NOMO-1 (cell line): Measurements from ENCODE around the gene ANKRD13A.
"Not testable (repeated sequence)": the region's sequence is repeated elsewhere in the genome, so short reads cannot be mapped to it uniquely, and the experiment has no call there.

Experiments
- DNase-seq, 2 experiments: peaks; one replicate each; lab custom pipeline; 2025; ENCODE audit not compliant: unreplicated experiment in 2 of 2; lab: John Stamatoyannopoulos, UW

The ANKRD13A gene

DNA sequence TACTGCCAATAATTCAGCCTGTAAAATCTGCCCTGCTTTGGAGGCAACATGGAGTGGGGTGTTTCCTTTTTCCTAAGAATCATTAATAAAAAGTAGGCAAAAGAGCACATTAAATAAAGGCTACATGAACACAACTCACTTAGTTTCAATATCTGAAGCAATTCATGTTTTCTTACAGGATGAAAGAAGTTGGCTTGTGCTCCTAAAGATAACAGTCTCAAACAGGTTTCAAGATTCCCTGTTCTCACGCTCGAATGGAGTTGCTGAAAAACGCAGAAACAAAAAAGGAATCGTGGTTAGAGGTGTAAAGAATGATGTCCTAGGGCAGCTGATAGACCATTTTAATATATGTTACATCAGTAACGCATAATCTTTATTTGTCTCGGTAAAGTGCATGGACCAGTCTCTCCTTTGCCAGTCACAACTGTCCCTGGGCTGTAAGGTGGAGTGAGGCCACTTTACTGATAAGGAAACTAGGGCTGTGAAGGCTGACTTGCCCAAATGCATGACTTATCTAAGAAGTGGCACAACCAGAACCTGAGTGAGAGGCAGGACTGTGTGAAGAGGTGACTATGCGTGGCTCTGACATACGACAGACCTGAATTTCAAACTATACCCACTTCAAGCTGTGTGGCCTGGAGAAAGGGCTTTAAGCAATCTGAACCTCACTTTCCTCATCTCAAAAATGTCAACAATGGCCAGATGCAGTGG is 15.6 kb upstream of the ANKRD13A start:
- no peak for DNase-seq

DNA sequence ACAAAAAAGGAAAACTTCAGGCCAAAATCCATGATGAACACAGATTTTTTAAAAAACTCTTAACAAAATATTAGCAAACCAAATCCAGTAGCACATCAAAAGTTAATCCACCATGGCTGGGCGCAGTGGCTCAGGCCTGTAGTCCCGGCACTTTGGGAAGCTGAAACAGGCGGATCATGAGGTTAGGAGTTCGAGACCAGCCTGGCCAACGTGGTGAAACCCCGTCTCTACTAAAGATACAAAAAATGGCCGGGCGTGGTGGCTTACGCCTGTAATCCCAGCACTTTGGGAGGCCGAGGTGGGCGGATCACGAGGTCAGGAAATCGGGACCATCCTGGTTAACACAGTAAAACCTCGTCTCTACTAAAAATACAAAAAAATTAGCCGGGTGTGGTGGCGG is 13.0 kb upstream of the ANKRD13A start:
- DNase-seq: not testable (repeated sequence)

DNA sequence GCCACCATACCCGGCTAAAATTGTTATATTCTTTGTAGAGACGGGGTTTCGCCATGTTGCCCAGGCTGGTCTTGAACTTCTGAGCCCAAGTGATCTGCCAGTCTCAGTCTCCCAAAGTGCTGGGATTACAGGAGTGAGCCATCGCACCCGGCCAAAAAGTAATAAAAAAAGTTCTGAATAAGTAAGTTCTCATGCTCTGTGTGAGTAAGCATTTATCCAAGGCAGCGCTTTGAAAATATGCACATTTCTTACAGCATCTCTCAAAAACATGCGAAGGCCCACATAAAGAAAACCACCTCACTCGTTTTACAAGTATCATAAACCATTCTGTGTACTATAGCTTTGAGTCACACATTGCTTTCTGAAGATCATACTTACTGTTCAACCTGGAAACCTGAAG is 11.6 kb upstream of the ANKRD13A start:
- no peak for DNase-seq

DNA sequence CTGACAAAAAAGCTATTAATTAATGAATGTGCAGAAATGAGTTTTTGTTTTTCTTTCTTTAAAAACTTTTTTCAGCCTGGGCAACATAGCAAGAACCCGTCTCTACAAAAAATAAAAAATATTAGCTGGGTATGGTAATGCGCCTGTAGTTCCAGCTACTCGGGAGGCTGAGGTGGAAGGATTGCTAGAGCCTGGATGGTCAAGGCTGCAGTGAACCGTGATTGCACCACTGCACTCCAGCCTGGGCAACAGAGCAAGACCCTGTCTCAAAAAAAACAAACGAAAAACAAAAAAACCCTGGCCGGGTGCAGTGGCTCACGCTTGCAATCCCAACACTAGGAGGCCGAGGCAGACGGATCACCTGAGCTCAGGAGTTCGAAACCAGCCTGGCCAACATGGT is 11.0 kb upstream of the ANKRD13A start:
- no peak for DNase-seq

DNA sequence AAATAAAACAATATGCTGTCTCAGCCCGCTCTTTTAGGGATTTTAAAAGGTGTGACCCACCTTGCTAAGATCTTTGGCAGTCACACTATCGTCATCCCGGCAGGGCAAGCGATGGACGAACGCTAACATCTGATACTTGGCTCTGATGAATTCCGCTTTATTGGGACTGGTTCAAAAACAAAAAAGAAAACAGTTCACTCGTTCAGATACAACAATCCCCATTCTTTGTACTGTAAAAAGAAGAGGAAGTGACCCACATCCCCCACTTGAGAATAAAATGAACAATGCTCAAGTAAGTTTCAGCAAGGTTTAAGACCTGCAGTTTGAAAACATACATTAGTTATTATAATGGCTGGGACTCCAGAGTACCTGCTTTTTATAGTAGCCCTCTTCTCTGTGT is 10.3 kb upstream of the ANKRD13A start:
- DNase-seq: no peak

DNA sequence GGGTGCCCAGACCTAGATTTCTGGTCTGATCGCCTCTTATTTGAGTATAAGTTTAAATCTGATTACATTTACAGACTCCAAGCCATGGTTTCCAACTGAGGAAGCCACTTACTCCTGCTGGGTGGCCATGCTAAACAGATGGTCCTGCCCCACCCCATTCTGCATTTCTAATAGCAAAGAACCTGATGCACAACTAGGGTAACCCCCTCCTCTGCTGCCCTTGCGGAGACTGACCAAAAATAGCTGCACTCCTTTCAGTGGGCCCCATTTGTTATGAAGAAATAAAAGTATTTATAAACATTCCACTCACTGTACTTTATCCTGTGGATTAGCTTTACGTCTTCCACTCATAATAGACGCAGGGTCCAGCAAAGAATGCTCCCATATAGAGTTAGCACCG is 9.8 kb upstream of the ANKRD13A start:
- no peak for DNase-seq

DNA sequence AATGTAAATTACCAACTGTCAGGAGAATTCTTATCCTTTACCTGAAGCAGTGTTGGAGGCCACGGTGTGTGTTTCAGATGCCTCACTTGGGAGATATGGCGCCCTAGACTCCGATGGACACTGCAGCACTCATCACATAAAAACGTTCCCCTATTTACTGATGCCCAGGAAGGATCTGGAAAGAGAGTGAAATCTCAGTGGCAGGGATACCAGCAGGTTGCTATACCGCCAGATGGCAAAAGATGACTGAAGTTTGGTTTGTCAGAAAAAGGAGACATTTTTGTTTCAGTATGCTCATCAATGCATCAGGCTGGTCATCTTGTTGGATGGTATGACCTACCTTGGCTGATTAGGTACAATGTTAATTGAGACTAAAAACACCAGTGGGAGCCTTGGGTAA is 7.6 kb upstream of the ANKRD13A start:
- DNase-seq: no peak

DNA sequence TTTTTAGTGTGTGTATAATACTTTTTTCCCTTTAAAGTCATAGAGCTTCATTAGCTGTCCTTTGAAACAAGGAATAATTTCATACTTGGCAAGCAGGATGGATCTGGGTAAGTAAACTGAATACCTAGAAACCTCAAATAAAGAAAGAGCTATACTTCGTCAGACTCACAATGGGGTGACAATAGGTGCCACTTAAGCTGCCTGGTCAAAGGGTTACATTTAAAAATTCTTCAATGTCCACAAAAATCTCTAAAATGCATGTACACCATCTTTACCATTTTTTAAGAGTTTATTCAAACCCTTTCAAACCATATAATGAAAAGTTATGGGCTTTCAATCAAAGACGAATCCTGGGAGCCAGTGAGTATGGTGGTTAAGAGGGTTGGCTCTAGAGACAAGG is 6.1 kb upstream of the ANKRD13A start:
- DNase-seq: no peak

DNA sequence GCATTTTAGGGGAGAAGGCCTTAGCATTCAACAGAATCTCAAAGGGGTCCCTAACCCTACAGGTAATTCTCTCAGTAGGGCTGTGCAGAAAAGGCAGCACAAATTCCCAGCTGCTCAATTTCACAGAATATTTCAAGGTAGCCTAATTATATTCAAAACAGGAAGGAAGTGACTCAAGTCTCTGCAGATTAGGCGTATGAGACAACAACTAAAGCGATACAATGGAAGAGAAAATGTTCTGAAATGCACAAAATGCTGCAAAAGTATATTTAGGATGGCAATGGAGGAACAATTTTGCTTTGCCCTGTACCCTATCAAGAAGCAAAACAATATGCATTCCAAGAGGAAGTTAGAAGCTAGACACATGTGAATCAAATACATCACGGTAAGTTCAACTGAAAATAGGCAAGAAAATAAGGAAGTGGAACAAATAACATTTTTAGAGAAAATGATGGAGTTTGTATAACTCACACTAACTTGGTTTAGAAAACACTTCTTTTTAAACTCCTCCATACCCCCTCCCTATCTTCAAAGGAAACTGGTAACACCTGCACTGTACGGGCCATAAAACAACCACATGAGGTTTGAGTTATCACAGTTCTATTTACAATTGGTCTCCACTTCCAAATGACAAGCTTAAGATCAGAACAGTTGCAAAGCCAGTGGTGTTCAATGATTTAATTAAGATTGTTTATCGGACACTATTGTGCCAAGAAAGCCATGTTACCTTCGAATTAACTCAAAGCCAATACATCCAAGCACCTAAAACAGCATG is 4.6 kb upstream of the ANKRD13A start:
- DNase-seq: peak; percentile 20 to 89

DNA sequence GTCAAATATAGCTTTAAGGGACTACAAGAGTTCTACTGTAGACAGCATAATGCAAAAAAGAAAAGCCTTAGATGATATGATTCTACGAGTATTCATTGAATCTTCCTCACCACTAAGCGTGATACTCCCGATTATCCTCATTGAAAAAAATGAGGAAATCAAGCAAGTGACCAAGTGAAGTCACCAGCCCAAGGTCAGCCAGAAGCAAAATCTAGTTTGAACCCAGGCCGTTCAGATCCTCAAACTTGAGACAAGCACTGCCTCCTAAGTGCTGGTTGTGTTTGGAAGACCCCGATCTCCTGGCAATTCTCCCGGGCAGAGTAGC is 3.9 kb upstream of the ANKRD13A start:
- peak in 1 of 2 experiments; percentile 53 for DNase-seq

DNA sequence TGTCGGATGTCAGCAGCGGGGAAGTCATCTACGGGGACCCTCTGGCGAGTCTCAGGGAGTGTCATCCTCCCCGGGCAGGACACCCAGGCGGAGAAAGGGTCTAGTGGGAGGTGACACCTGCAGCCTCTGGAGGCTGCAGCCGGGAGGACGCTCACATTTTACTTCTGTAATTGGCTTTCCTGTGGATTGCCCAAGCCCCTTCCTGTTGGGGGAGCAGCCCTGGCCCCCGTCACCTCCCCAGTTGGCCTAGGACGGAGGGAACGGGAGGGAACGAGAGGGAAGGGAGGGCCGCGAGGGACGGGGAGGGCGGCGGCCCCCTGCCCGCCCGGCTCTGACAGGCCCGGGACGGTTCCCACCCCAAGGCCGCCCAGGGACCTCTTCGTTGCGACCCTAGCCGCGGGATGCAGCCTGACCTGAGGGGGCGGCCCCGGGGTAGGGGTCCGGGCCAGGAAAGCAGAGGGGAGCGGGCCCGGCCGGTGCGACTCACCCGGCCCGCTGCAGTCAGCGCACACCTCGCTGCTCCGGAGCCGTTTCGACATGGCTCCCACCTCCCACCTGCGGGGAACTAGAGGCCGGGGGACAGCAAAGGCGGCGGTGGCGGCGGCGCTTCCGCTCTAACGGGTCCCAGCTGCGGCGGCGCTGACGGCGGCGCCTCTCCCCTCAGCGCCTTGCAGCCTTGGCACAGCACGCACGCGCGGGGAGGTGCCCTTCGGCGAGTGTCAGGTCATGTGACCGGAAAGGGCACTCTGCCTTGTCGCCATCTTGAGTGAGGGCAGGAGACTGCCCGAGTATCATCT is 3.3 kb upstream of the ANKRD13A start, which contains the start of gene GIT2:
Gene GIT2 (minus strand): TSS at position 683 of the 797 bp plus-strand sequence. CDS start 144 bp downstream, at position 539.
- DNase-seq: peak; percentile 91 to 94

DNA sequence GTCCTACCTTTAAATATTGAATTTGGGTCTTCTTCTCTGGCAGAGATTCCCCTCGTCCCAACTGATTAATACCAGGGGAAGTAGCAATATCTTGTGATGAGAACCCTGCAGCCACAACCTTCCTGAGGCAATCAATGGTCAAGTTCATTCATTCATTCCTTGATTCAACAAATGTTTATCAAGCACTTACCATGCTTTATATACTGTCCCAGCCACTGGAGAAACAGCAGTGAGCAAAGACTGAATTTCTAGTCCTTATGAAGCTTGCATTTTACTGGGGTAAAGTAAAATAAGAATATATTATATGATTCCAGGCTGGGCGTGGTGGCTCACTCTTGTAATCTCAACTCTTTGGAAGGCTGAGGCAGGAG is 2.8 kb upstream of the ANKRD13A start:
- DNase-seq: no peak

DNA sequence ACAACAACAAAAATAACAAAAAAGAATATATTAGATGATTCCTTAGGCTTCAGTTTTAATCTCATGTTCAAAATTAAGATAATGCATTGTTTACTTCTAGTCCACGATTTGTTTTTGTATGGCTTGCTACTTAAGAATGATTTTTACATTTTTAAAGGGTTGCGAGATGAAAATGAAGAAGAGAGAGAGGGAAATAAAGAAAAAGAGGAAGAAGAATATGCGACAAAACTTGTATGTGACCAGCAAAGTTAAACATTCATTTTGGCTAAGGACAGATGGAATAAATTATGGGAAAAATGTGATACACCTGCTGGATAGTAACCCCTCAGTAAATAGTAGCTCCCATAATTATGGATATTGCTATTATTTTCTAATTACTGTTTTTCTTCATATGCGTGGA is 1.8 kb upstream of the ANKRD13A start:
- peak in 1 of 2 experiments; percentile 63 for DNase-seq

DNA sequence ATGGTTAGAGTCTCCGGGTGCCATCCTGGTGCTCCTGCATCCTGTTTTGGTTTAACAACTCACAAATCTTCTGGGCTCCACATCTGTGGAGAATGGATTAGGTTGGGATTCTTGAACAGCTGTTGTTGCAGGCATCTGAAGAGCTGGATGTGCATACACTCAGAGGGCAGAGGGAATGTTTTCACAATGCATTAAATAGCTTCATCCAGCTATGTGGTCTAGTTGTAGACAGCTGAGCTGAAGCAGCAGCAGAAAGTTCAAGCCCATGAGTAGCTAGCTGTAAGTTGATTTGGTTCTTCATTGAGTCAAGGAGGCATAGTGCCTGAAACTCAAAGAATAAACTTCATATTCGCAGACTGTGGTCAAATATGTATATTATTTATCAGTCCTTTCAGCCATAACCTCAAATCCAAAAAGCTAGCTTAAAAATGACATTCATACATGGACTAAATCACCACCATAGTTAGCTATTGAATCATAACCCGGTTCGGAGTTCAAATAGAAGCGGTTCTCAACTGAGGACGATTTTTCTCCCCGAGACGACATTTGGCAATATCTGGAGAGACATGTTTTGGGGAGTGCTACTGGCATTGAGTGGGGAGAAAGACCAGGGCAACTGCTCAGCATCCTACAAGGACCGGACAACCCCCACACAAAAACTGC is 858 bp upstream of the ANKRD13A start:
- DNase-seq: peak in 1 of 2 experiments; percentile 24

DNA sequence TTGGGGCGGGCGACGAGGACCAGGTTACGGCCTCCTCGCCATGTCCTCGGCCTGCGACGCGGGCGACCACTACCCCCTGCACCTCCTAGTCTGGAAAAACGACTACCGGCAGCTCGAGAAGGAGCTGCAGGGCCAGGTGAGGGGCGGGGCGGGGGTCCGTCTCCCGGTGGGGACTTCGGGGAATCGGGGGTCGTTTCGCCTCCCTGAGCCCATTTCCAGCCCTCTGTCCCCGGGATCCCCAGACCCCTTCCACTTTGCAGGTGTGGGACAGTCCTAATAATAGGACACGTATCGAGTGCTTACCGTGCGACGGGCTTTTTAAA is 380 bp downstream of the ANKRD13A start:
- DNase-seq: no peak

DNA sequence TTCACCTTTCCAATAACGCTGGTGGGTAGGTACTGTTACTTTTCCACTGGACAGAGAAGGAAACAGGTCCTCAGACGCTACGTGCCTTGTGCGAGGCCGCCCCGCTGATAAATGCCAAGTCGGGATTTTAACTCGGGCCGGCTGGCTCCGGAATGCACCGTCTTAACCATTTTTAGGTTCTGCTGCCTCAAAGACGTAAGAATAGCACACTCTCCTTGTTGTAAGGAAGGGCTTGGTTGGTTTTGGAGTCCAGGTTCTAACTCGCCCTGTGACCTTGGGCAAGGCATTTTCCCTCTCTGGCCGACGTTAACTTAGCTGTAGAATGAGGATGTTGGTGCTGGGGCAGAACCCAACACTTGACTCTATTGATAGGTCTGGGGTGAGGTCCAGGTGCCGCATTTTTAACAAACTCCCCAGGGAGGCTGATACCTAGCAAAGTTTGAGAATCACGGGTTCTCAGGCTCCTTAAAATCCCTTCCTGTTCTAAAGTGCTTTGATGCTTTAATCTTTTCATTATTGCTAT is 814 bp downstream of the ANKRD13A start:
- peak in 1 of 2 experiments; percentile 22 for DNase-seq

DNA sequence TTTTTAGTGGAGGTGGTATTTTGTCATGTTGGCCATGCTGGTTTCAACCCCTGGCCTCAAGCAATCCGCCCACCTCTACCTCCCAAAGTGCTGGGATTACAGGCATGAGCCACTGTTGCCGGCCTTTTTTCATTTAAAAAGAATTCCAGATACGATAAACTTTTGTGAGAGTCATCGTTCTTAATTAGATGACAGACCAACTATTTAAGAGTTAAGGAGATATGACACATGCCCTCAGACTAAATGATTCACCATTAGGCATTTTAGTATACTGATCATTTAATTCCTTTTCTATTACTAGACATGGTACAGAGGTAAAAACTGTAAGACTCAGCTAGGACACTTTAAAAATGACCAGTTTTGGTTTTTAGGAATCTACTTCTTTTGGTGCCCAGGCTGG is 2.4 kb downstream of the ANKRD13A start:
- no peak for DNase-seq

DNA sequence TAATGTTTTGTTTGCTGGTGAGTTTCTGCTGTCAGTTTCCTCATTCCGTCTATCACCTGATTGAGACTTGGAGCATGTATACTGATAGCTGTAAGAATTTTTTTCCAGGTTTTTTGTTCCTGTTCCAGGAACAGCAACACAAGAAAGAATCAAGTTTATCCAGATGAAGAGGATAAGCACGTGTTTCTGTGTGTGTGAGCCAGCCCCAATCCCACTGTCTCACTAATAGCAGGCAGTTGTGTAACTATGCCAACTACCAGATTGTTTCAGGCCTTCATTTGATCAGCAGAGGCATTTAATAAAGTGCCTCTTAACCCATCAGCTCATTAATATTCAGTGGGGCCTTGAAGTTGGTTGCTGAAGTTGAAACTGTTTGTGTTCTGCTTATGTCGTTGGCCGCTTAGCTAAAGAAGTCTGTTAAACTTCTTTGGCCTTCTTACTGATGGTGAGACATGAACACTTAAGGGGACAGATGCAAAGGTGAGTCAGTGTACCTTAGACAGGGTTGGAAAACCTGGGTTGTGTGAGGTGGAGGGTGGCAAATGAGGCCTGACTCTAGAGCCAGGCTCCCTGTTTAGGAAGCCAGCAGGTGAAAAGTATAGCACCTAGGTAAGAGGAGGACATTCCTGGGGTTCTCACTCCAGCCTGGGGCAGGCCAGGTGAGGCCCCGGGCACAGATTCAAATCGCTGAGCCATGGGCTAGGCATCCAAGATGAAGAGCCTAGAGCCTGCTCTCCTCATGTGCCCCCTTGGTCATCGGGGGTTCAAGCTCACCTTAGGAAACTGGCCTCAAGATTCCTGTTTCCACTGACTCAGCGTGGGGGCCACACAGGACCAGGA is 3.7 kb downstream of the ANKRD13A start:
- no peak for DNase-seq

DNA sequence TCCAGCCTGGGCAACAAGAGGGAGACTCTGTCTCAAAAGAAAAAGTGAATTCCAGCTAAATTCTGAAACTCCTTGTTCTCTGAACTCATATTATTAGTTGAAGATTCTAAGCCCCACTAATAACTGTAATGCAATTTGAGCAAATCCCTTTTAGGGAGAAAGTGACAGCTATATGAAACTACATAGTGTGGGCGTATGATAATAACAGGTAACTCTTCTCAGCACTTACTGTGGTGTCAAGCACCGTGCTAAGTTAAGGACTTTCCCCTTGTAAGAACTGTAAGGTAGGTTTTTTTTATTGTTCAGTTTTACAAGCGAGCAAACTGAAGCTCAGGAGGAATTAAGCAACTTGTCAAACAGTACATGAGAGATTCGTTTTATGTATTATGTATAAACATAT is 5.4 kb downstream of the ANKRD13A start:
- DNase-seq: no peak

DNA sequence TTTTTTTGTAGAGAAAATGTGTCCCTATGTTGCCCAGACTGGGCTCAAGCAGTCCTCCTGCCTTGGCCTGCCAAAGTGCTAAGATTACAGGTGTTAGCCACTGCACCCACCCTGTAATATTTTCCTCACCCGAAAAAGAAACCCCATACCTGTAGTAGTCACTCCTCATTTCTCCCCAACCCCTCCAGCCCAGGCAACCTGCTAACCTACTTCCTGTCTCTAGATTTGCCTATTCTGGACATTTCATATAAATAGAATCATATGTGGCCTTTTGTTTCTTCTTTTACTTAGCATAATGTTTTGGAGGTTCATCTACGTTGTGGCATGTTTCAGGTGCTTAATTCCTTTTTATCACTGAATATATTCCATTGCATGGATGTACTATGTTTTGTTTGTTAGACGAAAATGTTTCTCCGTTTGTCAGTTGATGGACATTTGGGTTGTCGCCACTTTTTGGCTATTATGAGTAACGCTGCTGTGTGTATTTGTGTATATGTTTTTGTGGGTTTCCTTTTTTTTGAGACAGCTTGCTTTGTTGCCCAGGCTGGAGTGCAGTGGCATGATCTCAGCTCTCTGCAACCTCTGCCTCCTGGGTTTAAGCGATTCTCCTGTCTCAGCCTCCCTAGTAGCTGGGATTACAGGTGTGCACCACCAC is 6.2 kb downstream of the ANKRD13A start:
- no peak for DNase-seq
